ENCODE data around the gene PAK4.
"Not testable (repeated sequence)": the region's sequence is repeated elsewhere in the genome, so short reads cannot be mapped to it uniquely, and the experiment has no call there.

PAK4 gene

GRCh38 chr19:39125554-39126311 lies at the start of gene PAK4:
TSS of gene PAK4 (plus strand) at chr19:39125786. CDS start at chr19:39169554, 43,768 bp downstream.
- DNase-seq (ENCODE audit: low spot score): peak; percentile 98

- no peak for DNase-seq (ENCODE audit: low spot score)
Measured at GRCh38 chr19:39077323-39077722, 48.3 kb upstream of the PAK4 start.

- peak; percentile 84 for DNase-seq (ENCODE audit: low spot score)
Measured at GRCh38 chr19:39078436-39079200, 47.0 kb upstream of the PAK4 start.

DNA sequence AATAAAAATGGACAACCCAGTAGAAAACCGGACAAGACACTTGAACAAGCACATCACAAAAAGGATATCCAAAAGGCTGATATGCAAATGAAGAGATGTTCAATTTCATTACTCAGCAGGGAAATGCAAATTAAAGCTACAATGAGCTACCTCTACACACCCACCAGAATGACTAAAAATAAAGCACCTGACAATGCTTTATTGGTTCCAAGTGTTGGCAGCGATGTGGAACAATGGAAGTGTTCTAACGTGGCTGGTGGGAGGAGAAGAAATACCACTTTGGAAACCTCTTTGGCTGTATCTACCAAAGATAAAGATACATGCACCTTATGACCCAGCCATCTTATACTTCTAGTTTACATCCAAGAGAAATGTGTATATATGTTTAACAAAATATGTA lies 45.2 kb upstream of the PAK4 start:
- DNase-seq (ENCODE audit: low spot score): no peak

DNA sequence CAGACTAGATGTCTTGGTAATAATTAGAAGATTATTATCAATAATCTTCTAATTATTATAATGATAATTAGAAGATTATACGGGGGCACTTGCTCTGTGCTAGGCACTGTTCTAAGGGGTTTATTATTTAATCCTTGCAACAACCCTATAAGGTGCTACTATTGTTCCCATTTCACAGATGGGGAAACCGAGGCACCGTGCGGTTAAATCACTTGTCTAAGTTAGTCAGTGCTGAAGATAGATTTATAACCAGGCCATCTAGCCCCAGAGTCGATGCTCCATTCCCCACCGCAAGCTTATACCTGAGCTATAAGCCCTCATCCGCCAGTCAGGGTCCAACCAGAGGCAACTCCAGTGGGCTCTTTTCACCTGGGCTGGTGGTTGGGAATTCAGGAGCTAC lies 43.4 kb upstream of the PAK4 start:
- no peak for DNase-seq (ENCODE audit: low spot score)

- DNase-seq (ENCODE audit: low spot score): peak; percentile 43
Measured at GRCh38 chr19:39082745-39083598, 42.6 kb upstream of the PAK4 start.

DNA sequence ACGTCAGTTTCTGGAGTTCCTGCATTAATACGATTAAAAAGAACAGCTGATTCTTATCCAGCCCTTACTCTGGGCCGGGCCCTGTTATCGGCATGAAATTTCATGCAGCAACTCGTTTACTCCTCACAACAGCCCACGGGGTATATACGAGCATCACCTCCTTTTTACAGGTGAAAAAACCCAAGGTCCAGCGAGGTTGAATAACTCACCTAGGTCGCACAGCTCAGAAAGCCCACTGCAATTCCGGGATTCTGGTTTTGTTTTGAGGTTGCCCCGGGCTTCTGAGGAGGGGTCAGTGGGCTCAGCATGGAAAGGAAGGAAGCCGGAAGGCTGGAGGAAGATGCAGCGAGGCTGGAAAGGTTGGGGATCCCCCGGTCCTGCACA lies 42.0 kb upstream of the PAK4 start:
- no peak for DNase-seq (ENCODE audit: low spot score)

GRCh38 chr19:39083983-39084731 lies 41.4 kb upstream of the PAK4 start, which contains the start of gene ACP7:
TSS of gene ACP7 (plus strand) at chr19:39084368. CDS start at chr19:39085270, 902 bp downstream.
- no peak for DNase-seq (ENCODE audit: low spot score)

DNA sequence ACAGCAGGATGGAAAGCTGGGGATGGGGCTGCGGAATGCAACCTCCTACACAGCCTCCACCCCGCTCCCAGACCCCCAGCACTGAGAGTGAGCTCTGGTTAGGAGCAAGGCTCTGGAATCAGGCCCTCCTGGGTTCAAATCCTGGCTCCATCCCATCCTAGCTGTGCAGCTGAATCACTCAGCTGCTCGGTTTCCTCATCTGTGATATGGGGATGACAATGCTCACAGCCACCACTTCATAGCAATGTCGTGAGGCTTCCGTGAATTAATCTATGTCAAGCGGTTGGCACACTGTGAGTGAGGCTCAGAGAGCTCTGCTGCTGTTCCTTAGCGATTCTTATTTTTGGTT lies 40.9 kb upstream of the PAK4 start:
- no peak for DNase-seq (ENCODE audit: low spot score)

GRCh38 chr19:39085392-39085791 lies 40.2 kb upstream of the PAK4 start:
- no peak for DNase-seq (ENCODE audit: low spot score)

DNA sequence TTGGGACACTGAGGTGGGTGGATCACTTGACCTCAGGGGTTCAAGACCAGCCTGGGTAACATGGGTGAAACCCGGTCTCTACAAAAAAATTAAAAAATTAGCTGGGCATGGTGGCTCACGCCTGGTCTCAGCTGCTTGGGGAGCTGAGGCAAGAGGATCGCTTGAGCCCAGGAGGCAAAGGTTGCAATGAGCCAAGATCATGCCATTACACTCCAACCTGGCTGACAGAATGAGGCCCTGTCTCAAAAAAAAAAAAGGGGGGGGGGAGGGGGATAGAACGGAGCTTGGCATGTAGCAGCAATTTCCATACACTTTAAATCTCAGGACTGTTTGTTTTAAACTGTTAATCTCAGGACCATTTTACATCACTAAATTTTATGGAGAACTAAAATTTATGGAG lies 39.2 kb upstream of the PAK4 start:
- no peak for DNase-seq (ENCODE audit: low spot score)

DNA sequence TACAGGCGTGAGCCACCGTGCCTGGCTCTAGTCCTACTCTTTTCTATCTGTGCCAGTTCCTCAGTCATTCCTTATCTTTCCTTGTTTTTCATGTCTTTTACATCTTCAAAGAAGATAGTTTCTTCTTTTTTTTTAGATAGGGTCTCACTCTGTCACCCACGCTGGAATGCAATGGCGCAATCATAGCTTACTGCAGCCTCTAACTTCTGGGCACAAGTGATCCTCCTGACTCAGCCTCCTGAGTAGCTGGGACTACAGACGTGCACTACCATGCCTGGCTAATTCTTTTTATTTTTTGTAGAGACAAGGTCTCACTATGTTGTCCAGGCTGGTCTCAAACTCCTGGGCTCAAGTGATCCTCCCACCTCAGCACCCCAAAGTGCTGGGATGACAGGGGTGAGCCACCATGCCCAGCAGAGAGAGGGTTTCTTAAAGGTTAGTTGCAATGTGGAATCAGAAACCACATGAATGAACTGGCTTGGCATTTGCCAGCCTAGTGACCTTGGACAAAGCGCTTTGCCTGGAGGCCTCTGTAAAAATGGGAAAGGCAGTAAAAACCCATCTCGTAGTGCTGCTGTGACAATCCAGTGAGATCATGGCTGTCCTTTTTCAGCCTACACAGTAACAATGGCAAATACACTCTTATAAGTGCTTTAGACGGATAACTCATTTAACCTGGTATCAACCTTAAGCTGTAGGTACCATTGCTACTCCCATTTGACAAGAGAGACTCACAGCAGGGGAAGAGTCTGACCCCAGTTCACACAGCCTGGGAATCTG lies 37.5 kb upstream of the PAK4 start:
- DNase-seq (ENCODE audit: low spot score): no peak

DNA sequence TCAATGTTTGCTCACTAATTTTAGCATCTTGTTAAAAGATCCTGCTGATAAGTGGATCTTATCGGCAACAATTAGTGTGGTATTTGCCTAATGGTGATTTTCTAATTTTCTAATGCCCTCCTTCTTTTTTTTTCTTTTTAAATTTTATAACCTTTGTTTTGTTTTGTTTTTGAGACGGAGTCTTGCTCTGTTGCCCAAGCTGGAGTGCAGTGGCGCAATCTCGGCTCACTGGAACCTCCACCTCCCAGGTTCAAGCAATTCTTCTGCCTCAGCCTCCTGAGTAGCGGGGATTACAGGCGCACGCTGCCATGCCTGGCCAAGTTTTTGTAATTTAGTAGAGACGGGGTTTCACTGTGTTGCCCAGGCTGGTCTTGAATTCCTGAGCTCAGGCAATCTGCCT lies 35.6 kb upstream of the PAK4 start:
- not testable (repeated sequence) for DNase-seq (ENCODE audit: low spot score)

DNA sequence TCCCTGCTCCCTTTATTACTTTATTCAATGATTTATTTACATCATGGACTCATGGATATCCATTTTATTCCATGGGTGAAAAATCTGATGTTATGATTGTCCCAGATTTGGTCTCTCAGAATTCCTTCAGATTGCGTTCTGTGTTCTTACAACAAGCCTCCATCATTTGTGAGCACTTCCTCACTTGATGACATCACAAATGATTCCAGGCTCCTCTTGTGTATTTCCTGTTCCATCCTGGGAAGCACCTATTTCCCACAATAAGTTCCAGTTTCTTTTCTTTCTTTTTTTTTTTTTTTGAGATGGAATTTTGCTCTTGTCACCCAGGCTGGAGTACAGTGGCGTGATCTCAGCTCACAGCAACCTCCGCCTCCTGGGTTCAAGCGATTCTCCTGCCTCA lies 34.7 kb upstream of the PAK4 start:
- no peak for DNase-seq (ENCODE audit: low spot score)

DNA sequence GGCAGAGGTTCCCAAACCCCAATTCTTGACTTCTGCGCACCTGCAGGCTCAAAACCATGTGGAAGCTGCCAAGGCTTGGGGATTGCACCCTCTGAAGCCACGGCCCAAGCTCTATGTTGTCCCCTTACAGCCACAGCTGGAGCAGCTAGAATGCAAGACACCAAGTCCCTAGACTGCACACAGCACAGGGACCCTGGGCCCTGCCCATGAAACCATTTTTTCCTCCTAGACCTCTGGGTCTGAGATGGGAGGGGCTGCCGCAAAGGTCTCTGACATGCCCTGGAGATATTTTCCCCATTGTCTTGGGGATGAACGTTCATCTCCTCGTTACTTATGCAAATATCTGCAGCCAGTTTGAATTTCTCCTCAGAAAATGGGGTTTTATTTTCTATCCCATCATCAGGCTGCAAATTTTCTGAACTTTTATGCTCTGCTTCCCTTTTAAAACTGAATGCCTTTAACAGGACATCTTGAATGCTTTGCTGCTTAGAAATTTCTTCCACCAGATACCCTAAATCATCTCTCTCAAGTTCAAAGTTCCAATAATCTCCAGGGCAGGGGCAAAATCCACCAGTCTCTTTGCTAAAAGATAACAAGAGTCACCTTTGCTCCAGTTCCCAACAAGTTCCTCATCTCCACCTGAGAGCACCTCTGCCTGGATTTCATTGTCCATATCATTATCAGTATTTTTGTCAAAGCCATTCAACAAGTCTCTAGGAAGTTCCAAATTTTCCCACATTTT lies 29.6 kb upstream of the PAK4 start:
- not testable (repeated sequence) for DNase-seq (ENCODE audit: low spot score)

GRCh38 chr19:39097299-39097698 lies 28.3 kb upstream of the PAK4 start:
- no peak for DNase-seq (ENCODE audit: low spot score)

DNA sequence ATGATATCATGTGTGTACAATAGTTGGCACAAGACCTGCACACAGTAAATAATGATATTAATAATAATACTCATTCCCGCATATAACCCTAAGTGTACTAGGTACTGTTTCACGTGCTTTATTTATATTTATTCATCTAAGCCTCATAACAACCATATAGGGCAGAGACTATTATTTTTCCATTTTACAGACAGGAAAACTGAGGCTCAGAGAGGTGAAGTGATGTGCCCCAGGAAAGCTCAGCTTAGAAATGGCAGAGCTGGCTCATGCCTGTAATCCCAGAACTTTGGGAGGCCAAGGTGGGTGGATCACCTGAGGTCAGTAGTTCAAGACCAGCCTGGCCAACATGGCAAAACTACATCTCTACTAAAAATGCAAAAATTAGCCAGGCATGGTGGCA lies 27.9 kb upstream of the PAK4 start:
- DNase-seq (ENCODE audit: low spot score): no peak

GRCh38 chr19:39098365-39099269 lies 27.0 kb upstream of the PAK4 start:
- DNase-seq (ENCODE audit: low spot score): no peak

- no peak for DNase-seq (ENCODE audit: low spot score)
Measured at GRCh38 chr19:39099341-39099740, 26.2 kb upstream of the PAK4 start.
